ACC112 (cell line): ENCODE results near the gene DEFB129.
"Not testable (repeated sequence)": the region's sequence is repeated elsewhere in the genome, so short reads cannot be mapped to it uniquely, and the experiment has no call there.

ENCODE experiments used
- H2AFZ ChIP-seq: fragments of 200-600 bp; sonication (generic); one replicate; pipeline ENCODE4 v1.6.0; 2017; ENCODE audit warnings: antibody characterized with exemption, low read length; ENCODE audit not compliant: unreplicated experiment
- H3K27ac ChIP-seq: fragments of 200-600 bp; sonication (generic); 2 replicates; pipeline ENCODE4 v1.5.1; 2014; ENCODE audit warnings: low read depth, mild to moderate bottlenecking, antibody characterized with exemption, low read length, moderate library complexity
- H3K27me3 ChIP-seq: fragments of 200-600 bp; sonication (generic); 2 replicates; pipeline ENCODE4 v1.6.1; 2014; ENCODE audit warnings: mild to moderate bottlenecking, antibody characterized with exemption, low read length, moderate library complexity, mixed read lengths; ENCODE audit not compliant: insufficient read depth
- H3K36me3 ChIP-seq: fragments of 200-600 bp; sonication (generic); 2 replicates; pipeline ENCODE4 v1.6.1; 2016; ENCODE audit warnings: mild to moderate bottlenecking, antibody characterized with exemption, low read length, moderate library complexity, mixed read lengths; ENCODE audit not compliant: insufficient read depth
- H3K4me1 ChIP-seq: fragments of 200-600 bp; sonication (generic); one replicate; pipeline ENCODE4 v1.6.1; 2016; ENCODE audit warnings: low read length, mixed read lengths; ENCODE audit not compliant: insufficient read depth, unreplicated experiment, control insufficient read depth
- H3K4me3 ChIP-seq: fragments of 200-600 bp; sonication (generic); 2 replicates; pipeline ENCODE4 v1.5.1; 2014; ENCODE audit warnings: mild to moderate bottlenecking, low read depth, low read length
- H3K79me2 ChIP-seq: fragments of 200-600 bp; sonication (generic); one replicate; pipeline ENCODE4 v1.6.0; 2016; ENCODE audit warnings: low read length; ENCODE audit not compliant: control insufficient read depth, unreplicated experiment, insufficient read depth

DEFB129 gene, protein sequence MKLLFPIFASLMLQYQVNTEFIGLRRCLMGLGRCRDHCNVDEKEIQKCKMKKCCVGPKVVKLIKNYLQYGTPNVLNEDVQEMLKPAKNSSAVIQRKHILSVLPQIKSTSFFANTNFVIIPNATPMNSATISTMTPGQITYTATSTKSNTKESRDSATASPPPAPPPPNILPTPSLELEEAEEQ

DNA sequence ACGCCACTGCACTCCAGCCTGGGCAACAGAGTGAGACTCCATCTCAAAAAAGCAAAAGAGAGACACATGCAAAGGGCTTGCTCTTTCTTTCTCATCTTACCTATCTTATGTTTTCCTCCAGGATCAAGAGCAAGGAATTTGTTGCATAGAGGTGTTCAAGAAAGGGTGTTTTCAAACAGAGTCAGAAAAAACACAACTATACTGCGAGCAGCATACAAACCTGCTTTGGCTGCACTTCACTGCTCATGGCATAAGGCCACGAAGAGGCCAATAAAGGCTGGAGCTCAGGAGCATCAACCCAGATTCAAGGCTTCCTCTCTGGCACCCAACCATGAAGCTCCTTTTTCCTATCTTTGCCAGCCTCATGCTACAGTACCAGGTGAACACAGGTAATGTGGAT is at the start of gene DEFB129:
Gene DEFB129 (plus strand): TSS at position 301 of the 400 bp plus-strand sequence. CDS start 31 bp downstream, at position 332.
- no peaks in the 10 kb centered on the region for H3K4me1 ChIP-seq
- H3K79me2 ChIP-seq = no peaks in the 10 kb centered on the region
- H3K27me3 ChIP-seq = peaks cover 77% of the 10 kb centered on the region

DNA sequence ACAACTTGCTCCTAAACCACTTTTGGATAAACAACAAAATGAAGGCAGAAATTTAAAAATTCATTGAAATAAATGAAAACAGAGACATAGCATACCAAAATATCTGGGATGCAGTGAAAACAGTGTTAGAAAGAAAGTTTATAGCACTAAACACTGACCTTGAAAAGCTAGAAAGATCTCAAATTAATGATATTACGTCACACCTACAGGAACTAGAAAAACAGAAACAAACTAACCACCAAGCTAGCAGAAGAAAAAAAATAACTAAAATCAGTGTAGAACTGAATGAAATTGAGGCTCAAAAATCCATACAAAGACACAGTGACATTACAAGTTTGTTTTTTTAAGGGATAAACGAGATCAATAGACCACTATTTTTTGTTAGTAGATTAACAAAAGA is 42.8 kb upstream of the DEFB129 start:
- Histone ChIP-seq H3K79me2 (no peaks in the 10 kb centered on the region), H3K4me1 (no peaks in the 10 kb centered on the region), H3K27me3 (peaks cover 66% of the 10 kb centered on the region), H3K4me3 (no peak overlapping the region), H3K27ac (no peak overlapping the region), H3K36me3 (no peaks in the 10 kb centered on the region), H2AFZ (no peak overlapping the region)

More for the DNA sequence above, at the start of gene DEFB129:
- H3K4me3 ChIP-seq = no peak within 1 kb of the TSS
- no peak within 1 kb of the TSS for H2AFZ ChIP-seq
- no peaks in the 10 kb centered on the region for H3K36me3 ChIP-seq
- H3K27ac ChIP-seq = no peak within 1 kb of the TSS

DNA sequence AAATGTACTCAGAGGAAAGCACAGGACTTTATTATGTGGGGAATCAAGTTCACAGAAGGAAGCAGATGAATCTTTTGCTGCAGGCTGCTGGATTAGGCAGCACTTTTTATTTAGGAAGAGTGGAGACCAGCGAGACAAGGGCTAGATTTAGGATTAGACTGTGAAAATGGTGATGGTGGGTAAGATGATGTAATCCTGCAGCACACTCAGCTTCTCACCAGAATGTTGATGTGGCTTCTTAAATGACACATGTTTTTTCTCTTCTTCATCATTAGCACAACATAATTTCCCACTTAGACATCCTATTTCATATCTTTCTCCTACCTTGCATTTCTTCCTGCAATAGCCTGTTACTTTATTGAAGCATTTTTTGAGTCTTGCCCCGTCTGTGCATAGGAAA is 39.3 kb upstream of the DEFB129 start:
- H3K36me3 ChIP-seq = no peaks in the 10 kb centered on the region
- no peaks in the 10 kb centered on the region for H3K79me2 ChIP-seq
- no peaks in the 10 kb centered on the region for H3K4me1 ChIP-seq
- no peak overlapping the region for H2AFZ ChIP-seq
- no peak overlapping the region for H3K4me3 ChIP-seq
- H3K27me3 ChIP-seq = peaks cover 63% of the 10 kb centered on the region
- no peak overlapping the region for H3K27ac ChIP-seq

DNA sequence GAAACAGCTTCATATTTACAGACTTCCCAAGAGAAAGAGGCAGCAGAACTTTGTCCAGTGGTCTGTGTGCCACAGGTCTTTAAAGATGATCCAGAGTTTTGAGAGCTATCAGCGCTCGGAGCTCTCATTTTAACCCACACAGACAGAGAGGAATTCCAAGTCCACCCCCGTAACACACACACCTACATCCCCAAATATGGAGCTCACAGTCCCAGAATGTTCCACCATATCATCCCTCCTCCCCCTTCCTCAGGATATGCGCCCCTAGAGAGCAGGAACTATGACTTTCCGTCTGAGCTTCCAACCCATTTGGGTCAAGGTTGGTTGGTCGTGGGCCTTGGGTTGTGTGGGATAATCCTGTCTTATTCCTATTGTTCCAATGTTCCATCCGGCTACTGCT is 37.4 kb upstream of the DEFB129 start, which contains the start of gene DEFB128:
Gene DEFB128 (minus strand): TSS at position 101 of the 400 bp plus-strand sequence. CDS start 88 bp downstream, at position 13.
- Histone ChIP-seq H3K27ac (no peak within 1 kb of the TSS), H3K4me3 (no peak within 1 kb of the TSS), H3K79me2 (no peaks in the 10 kb centered on the region), H2AFZ (no peak within 1 kb of the TSS), H3K36me3 (no peaks in the 10 kb centered on the region), H3K27me3 (peaks cover 59% of the 10 kb centered on the region), H3K4me1 (no peaks in the 10 kb centered on the region)

DNA sequence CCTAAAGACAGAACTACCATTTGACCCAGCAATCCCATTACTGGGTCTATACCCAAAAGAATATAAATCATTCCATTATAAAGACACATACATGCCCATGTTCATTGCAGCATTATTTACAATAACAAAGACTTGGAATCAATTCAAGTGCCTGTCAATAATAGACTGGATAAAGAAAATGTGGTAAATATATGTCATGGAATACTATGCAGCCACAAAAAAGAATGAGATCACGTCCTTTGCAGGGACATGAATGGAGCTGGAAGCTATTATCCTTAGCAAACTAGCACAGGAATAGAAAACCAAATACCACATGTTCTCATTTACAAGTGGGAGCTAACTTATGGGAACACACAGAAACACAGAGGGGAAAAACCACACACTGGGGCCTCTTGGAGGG is 28.8 kb upstream of the DEFB129 start:
- Histone ChIP-seq H3K27ac (no peak overlapping the region), H3K27me3 (peaks cover 53% of the 10 kb centered on the region), H3K36me3 (no peaks in the 10 kb centered on the region), H3K79me2 (no peaks in the 10 kb centered on the region), H3K4me1 (no peaks in the 10 kb centered on the region), H3K4me3 (no peak overlapping the region), H2AFZ (no peak overlapping the region)

DNA sequence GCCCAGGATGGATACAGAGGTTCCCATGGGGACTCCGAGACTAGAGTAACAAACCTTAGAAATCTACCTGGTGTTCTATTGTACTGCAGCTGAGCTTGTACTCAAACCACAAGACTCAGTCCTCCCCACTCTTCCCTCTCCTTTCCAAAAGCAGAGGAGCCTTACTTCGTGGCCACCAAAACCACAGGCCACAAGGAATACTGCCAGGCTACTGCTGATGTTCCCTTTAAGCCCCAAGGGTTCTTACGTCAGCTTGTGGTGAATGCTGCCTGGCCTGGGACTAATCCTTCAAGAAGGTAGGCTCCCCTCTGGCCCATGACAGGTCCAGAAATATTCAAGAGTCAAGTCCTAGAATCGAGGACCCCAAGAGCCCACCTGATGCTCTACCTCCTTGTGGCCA is 27.1 kb upstream of the DEFB129 start:
- H3K79me2 ChIP-seq = no peaks in the 10 kb centered on the region
- no peak overlapping the region for H3K4me3 ChIP-seq
- no peaks in the 10 kb centered on the region for H3K4me1 ChIP-seq
- H2AFZ ChIP-seq = no peak overlapping the region
- no peak overlapping the region for H3K27ac ChIP-seq
- H3K36me3 ChIP-seq = no peaks in the 10 kb centered on the region
- H3K27me3 ChIP-seq = peaks cover 51% of the 10 kb centered on the region

DNA sequence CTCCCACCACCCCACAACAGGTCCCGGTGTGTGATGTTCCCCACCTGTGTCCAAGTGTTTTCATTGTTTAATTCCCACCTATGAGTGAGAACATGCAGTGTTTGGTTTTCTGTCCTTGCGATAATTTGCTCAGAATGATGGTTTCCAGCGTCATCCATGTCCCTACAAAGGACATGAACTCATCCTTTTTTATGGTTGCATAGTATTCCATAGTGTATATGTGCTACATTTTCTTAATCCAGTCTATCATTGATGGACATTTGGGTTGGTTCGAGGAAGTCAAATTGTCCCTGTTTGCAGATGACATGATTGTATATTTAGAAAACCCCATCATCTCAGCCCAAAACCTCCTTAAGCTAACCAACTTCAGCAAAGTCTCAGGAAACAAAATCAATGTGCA is 23.4 kb upstream of the DEFB129 start:
- H3K36me3 ChIP-seq, H3K27ac ChIP-seq, H3K79me2 ChIP-seq: not testable (repeated sequence)

DNA sequence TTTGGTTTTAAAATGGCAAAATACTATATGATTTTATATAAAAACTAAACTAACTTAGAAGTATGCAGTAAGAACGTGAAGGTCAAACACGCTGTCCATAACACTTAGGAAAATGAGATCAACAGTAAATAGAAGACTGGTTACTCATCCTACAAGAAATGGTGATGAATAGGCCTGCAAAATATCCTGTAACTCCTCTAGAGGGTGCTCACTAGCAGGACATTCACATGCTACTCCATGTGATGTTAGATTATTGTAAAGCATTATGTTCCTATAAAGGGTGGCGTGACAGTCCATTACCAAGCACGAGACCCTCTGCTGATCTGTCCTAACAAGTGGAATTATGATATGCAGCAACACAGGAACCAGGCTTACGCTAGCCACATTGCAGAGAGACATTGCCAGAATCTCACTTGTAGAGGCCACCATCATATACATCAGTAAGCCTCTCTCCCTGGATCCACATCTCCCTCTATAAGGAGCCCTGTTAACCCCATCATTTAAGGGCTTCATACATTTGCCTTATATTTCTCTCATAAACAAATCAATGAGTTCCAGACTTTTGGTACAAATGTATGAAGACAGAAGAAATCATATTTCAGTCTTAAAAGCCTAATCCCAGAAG is 18.0 kb upstream of the DEFB129 start:
- H3K27ac ChIP-seq = no peak overlapping the region
- H3K79me2 ChIP-seq = no peaks in the 10 kb centered on the region
- H3K27me3 ChIP-seq = peaks cover 82% of the 10 kb centered on the region
- H3K4me1 ChIP-seq = no peaks in the 10 kb centered on the region
- H3K36me3 ChIP-seq = no peaks in the 10 kb centered on the region
- no peak overlapping the region for H2AFZ ChIP-seq
- no peak overlapping the region for H3K4me3 ChIP-seq

More for the DNA sequence above, 23.4 kb upstream of the DEFB129 start:
- H3K4me3 ChIP-seq, H3K4me1 ChIP-seq, H2AFZ ChIP-seq: not testable (repeated sequence)
- peaks cover 75% of the 10 kb centered on the region for H3K27me3 ChIP-seq

DNA sequence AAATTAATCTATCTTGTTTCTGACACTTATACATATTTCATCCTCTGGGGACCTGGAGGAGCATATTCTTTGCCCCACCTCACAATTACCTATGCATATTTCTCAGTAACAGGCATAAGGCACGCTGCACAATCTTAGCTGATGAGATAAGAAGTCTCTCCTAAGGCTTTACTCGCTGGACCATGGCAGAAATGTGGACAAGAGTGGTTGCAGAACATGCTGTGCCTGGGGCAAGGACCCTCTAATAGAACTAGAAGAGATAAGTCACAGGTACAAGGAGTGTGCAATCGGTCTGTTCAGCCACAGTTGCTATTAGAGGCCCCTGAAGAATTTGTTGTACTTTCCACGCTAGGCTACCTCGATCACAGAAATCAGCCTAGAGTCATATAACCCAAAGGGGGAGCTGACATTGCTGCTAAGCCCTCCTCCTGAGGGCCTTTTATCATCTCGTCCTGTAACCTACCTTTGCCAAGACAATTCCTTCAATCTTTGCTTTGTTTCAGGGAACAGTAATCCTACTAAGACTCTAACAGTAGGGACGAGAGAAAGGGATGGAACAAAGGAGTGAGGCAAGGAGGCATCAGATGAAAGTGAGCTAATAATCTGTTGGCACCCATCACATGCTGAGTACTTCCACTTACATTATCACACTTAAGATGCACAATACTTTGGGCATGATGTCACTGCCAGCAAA is 16.1 kb upstream of the DEFB129 start:
- no peak overlapping the region for H3K27ac ChIP-seq
- no peak overlapping the region for H2AFZ ChIP-seq
- H3K27me3 ChIP-seq = peaks cover 64% of the 10 kb centered on the region
- no peaks in the 10 kb centered on the region for H3K4me1 ChIP-seq
- no peaks in the 10 kb centered on the region for H3K79me2 ChIP-seq
- no peaks in the 10 kb centered on the region for H3K36me3 ChIP-seq
- no peak overlapping the region for H3K4me3 ChIP-seq

DNA sequence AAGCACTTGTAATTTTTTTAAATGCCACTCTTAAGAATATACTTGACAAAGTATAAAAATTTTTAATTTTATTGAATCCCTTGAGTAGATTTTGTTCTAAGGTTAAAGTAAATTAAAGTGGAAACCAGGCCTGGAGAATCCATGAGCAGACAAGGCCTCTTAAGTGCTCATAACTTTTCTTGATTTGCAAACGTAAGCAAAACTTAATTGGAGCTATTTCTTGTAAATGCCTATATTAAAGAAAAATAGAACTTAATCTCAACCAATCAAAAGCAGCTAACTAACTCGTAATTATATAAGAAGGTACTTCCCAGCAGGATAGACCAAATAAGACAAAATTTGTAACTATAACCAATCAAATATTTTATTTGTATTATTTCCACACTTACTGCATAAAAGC is 12.7 kb upstream of the DEFB129 start:
- H3K4me1 ChIP-seq = no peaks in the 10 kb centered on the region
- no peaks in the 10 kb centered on the region for H3K36me3 ChIP-seq
- H3K4me3 ChIP-seq = no peak overlapping the region
- no peak overlapping the region for H3K27ac ChIP-seq
- peaks cover 58% of the 10 kb centered on the region for H3K27me3 ChIP-seq
- H3K79me2 ChIP-seq = no peaks in the 10 kb centered on the region
- H2AFZ ChIP-seq = no peak overlapping the region

DNA sequence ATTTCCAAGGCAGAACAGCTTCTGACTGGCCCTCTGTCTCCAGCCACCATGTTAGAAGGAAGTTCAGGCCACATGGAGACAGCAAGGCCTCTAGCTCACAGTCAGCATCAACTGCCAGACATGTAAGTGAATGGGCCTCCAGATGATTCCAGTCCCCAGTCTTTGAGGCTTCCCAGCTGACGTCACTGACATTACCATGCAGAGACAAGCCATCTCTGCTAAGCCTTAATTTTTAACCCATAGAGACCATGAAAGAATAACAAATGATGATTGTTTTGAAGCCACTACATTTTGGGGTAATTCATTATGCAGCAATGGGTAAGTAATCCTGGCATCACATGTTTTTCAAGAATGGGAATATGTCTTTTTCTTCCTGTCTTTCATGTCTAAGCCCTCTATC is 11.3 kb upstream of the DEFB129 start:
- no peak overlapping the region for H2AFZ ChIP-seq
- H3K4me3 ChIP-seq = no peak overlapping the region
- no peaks in the 10 kb centered on the region for H3K4me1 ChIP-seq
- H3K79me2 ChIP-seq = no peaks in the 10 kb centered on the region
- H3K36me3 ChIP-seq = no peaks in the 10 kb centered on the region
- peaks cover 56% of the 10 kb centered on the region for H3K27me3 ChIP-seq
- H3K27ac ChIP-seq = no peak overlapping the region
